Measurements from ENCODE around the gene BRD3. TPM values are rescaled to one million over a fixed set of nuclear protein-coding genes. Genes with fewer than 3 reads are reported as not detected.

BRD3 gene
- total and polyA plus RNA-seq, 3 experiments from 2014 or later, result 35.5 to 41.5 (median 39.4) TPM

GRCh38 chr9:134061019-134061687 is 6.7 kb downstream of the BRD3 start:
- no peak overlapping the region for H3K4me3 ChIP-seq (ENCODE audit: low read length)
- peaks cover 33% of the 10 kb centered on the region for H3K4me1 ChIP-seq (ENCODE audit: insufficient read depth, low read length)
- no peak for DNase-seq
- no peaks in the 10 kb centered on the region for H3K9me3 Mint-ChIP-seq
- no peaks in the 10 kb centered on the region for H3K9me3 ChIP-seq (ENCODE audit: low read length)
- peaks cover 0 to 14% (median 0%) of the 10 kb centered on the region in 3 donors for H3K36me3 Mint-ChIP-seq
- H3K4me3 Mint-ChIP-seq, result peak overlapping the region in 1 of 7 donors; percentile 23
- H3K27ac Mint-ChIP-seq, result peak overlapping the region in 2 of 8 donors; percentile 54 to 75
- H3K27ac ChIP-seq (ENCODE audit: low read depth, low read length), result no peak overlapping the region
- ChIA-PET POLR2A (no interaction called here), CTCF (no interaction called here)
- peaks cover 43 to 85% (median 51%) of the 10 kb centered on the region in 3 donors for H3K4me1 Mint-ChIP-seq
- no peaks in the 10 kb centered on the region for H3K36me3 ChIP-seq (ENCODE audit: insufficient read depth, low read length)
- H3K27me3 Mint-ChIP-seq, result no peaks in the 10 kb centered on the region
- H3K27me3 ChIP-seq (ENCODE audit: insufficient read depth, low read length, poor library complexity, severe bottlenecking), result no peaks in the 10 kb centered on the region

DNA sequence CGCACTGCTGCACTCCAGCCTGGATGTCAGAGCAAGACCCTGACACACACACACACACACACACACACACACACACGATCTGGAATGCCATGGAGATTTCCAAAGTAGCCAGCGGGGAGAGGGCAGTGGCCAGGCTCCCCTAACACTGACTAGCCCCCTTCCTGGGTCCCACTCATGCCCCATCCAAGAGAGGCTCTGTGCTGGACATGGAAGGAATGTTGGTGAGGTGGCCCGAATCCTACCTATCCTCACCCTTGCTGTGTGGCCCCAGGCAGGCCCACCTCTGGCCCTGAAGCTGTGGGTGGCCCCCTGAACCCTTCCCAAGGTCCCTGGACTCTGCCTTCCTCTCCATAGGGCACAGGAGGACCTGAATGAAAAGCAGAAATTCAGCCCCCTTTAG is 7.3 kb downstream of the BRD3 start:
- H3K27me3 Mint-ChIP-seq, result no peaks in the 10 kb centered on the region
- Histone ChIP-seq H3K4me1 (ENCODE audit: insufficient read depth, low read length) (peaks cover 27% of the 10 kb centered on the region), H3K27ac (ENCODE audit: low read depth, low read length) (no peak overlapping the region), H3K4me3 (ENCODE audit: low read length) (no peak overlapping the region), H3K27me3 (ENCODE audit: insufficient read depth, low read length, poor library complexity, severe bottlenecking) (no peaks in the 10 kb centered on the region), H3K36me3 (ENCODE audit: insufficient read depth, low read length) (no peaks in the 10 kb centered on the region), H3K9me3 (ENCODE audit: low read length) (no peaks in the 10 kb centered on the region)
- peak overlapping the region in 2 of 8 donors; percentile 43 to 75 for H3K27ac Mint-ChIP-seq
- ChIA-PET POLR2A (no interaction called here), CTCF (no interaction called here)
- no peak for DNase-seq
- peaks cover 37 to 85% (median 47%) of the 10 kb centered on the region in 3 donors for H3K4me1 Mint-ChIP-seq
- H3K4me3 Mint-ChIP-seq, result peak overlapping the region in 1 of 7 donors; percentile 27
- H3K36me3 Mint-ChIP-seq, result peaks cover 0 to 12% (median 0%) of the 10 kb centered on the region in 3 donors
- no peaks in the 10 kb centered on the region for H3K9me3 Mint-ChIP-seq

DNA sequence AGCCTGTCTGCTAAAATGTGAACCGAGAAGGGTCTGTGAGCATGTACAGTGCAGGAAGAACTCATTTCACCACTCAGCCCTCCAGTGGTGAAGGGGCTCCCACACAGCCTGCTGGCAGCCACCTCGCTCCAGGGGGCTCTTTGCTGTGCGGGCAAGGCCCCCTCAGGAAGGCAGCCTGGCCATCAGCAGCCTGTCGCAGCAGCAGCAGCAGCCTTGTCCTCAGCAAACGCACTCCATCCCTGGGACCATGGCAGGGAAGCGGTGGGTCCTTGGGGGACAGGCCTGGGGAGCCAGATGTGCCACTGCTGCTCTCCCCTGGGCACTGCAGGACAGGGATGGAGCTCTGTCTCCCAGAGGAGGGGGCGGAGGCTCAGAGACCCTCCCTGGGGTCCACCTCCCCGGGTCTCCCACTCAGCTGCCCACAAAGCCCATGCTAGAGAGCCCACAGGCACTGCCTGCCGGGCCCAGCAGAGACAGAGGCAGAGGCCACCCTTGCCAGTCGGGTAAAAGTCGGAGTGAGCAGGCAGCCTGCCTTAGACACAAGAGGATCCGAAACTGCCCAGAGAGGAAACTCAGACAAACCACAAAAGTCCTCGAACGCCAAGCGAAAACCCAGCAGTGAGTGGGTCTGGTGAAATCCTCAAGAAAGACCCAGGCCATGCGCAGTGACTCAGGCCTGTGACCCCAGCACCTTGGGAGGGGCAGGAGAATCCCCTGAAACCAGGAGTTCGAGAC is 8.0 kb downstream of the BRD3 start:
- Histone ChIP-seq H3K9me3 (ENCODE audit: low read length) (no peaks in the 10 kb centered on the region), H3K36me3 (ENCODE audit: insufficient read depth, low read length) (no peaks in the 10 kb centered on the region), H3K27me3 (ENCODE audit: insufficient read depth, low read length, poor library complexity, severe bottlenecking) (no peaks in the 10 kb centered on the region), H3K4me3 (ENCODE audit: low read length) (no peak overlapping the region), H3K4me1 (ENCODE audit: insufficient read depth, low read length) (peaks cover 21% of the 10 kb centered on the region), H3K27ac (ENCODE audit: low read depth, low read length) (no peak overlapping the region)
- DNase-seq, result peak in 1 of 5 donors; percentile 37
- Mint-ChIP-seq H3K36me3 (peaks cover 0 to 14% (median 0%) of the 10 kb centered on the region in 3 donors), H3K9me3 (no peaks in the 10 kb centered on the region), H3K27ac (no peak overlapping the region), H3K4me1 (peaks cover 31 to 82% (median 43%) of the 10 kb centered on the region in 3 donors), H3K27me3 (no peaks in the 10 kb centered on the region), H3K4me3 (no peak overlapping the region)
- CTCF ChIA-PET, result no interaction called here
- POLR2A ChIA-PET, result no interaction called here

DNA sequence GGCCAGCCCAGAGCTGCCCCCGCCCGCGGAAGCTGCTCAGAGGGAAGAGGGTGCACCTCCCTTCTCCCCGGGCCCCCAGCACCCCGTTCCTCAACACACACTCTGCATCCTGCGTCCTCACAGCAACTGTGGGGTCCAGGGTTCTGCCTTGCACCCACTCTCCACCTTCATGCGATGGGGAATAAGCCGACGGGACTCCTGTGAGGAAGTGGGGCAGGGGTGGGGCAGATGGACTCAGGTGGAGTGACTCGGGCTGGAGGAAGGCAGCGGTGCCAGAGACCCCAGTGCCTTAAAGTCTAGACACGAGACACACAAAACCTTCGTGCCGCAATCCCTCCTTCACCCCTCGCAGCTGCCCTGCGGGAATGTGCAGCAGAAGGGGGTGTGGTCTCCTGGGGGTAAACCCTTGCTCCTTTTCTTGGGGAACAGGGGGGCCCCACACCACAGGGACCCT is 8.6 kb downstream of the BRD3 start:
- no peaks in the 10 kb centered on the region for H3K9me3 Mint-ChIP-seq
- no peaks in the 10 kb centered on the region for H3K27me3 ChIP-seq (ENCODE audit: insufficient read depth, low read length, poor library complexity, severe bottlenecking)
- peak overlapping the region in 1 of 7 donors; percentile 66 for H3K4me3 Mint-ChIP-seq
- CTCF ChIA-PET, result no interaction called here
- no peaks in the 10 kb centered on the region for H3K36me3 ChIP-seq (ENCODE audit: insufficient read depth, low read length)
- H3K27ac Mint-ChIP-seq, result peak overlapping the region in 1 of 8 donors; percentile 57
- H3K36me3 Mint-ChIP-seq, result peaks cover 0 to 14% (median 0%) of the 10 kb centered on the region in 3 donors
- peak in 1 of 5 donors; percentile 44 for DNase-seq
- POLR2A ChIA-PET, result no interaction called here
- no peak overlapping the region for H3K4me3 ChIP-seq (ENCODE audit: low read length)
- H3K27me3 Mint-ChIP-seq, result no peaks in the 10 kb centered on the region
- H3K9me3 ChIP-seq (ENCODE audit: low read length), result no peaks in the 10 kb centered on the region
- H3K4me1 Mint-ChIP-seq, result peaks cover 26 to 77% (median 39%) of the 10 kb centered on the region in 3 donors
- peaks cover 20% of the 10 kb centered on the region for H3K4me1 ChIP-seq (ENCODE audit: insufficient read depth, low read length)
- H3K27ac ChIP-seq (ENCODE audit: low read depth, low read length), result no peak overlapping the region

DNA sequence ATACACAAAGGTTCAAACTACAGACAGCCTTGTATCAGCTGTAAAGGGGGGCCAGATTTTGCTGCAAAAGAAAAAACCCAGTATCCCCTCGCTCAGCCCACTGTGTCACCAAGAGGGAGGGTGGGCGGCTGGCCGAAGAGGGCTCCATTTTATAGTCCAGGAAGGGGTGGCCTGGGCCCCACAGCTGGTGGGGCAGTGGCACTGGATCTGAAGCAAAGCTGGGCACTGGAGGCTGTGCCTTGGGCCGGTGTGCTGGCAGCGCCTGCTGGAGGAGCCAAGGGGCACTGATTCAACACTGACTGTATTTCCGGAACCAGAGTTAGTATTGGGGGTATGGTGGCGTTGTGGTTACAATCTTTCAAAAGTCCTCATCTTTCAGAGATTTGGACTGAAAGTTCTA is 9.1 kb downstream of the BRD3 start:
- peak in 1 of 5 donors; percentile 44 for DNase-seq
- no peaks in the 10 kb centered on the region for H3K9me3 Mint-ChIP-seq
- ChIA-PET CTCF (no interaction called here), POLR2A (no interaction called here)
- no peak overlapping the region for H3K27ac ChIP-seq (ENCODE audit: low read depth, low read length)
- H3K27ac Mint-ChIP-seq, result peak overlapping the region in 4 of 8 donors; percentile 5 to 57 (median 23)
- peaks cover 26 to 75% (median 39%) of the 10 kb centered on the region in 3 donors for H3K4me1 Mint-ChIP-seq
- peaks cover 20% of the 10 kb centered on the region for H3K4me1 ChIP-seq (ENCODE audit: insufficient read depth, low read length)
- H3K36me3 ChIP-seq (ENCODE audit: insufficient read depth, low read length), result no peaks in the 10 kb centered on the region
- peaks cover 0 to 16% (median 0%) of the 10 kb centered on the region in 3 donors for H3K36me3 Mint-ChIP-seq
- H3K4me3 ChIP-seq (ENCODE audit: low read length), result no peak overlapping the region
- H3K4me3 Mint-ChIP-seq, result peak overlapping the region in 4 of 7 donors; percentile 21 to 66 (median 42)
- H3K27me3 Mint-ChIP-seq, result no peaks in the 10 kb centered on the region
- H3K9me3 ChIP-seq (ENCODE audit: low read length), result no peaks in the 10 kb centered on the region
- no peaks in the 10 kb centered on the region for H3K27me3 ChIP-seq (ENCODE audit: insufficient read depth, low read length, poor library complexity, severe bottlenecking)

DNA sequence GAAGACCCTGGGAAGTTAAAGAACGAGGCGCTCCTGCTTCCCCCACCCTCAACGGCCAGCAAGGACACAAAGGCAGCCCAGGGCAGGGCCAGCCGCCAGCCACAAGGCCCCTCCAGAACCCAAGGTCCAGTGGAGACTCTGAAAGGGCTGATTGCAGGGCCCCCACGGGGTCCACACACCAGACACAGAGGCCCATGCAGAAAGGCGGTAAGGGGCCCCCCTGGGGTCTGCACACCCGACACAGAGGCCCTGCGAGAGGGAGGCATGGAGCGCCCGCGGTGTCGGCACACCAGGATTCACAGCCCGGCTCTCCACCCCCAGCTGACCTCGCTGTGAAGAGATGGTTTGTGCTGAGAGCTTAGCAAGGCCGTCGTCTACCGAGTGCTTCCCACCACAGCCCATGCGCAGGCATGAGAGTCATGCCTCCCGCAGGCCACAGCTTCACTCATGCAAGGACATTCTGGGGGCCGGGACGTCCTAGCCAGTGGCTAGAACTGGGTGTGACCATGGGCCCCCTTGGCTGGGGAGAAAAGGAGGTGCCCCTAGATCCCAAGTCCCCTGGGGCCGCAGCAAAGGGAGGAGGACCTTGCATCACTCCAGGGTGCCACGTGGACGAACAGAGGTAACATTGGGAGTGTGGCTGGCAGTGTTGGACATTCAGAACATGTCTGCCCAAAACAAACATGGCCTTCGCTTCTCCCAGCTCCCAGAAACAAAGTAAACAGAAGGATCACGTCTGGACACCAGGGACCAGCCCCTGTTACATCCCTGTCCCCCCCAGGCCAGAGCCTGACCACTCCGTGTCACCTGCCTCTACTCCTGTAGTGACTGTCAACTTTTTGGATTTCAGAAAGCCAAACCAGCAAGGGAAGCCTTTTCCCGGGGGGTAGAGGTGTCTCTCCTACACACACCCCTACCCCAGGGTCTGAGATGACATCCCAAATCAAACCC is 9.8 kb downstream of the BRD3 start:
- peak in 1 of 5 donors; percentile 39 for DNase-seq
- CTCF ChIA-PET, result no interaction called here

GRCh38 chr9:134057307-134057657 is 10.5 kb downstream of the BRD3 start:
- Histone ChIP-seq H3K27ac (ENCODE audit: low read depth, low read length) (no peak overlapping the region), H3K36me3 (ENCODE audit: insufficient read depth, low read length) (no peaks in the 10 kb centered on the region), H3K27me3 (ENCODE audit: insufficient read depth, low read length, poor library complexity, severe bottlenecking) (no peaks in the 10 kb centered on the region), H3K4me3 (ENCODE audit: low read length) (no peak overlapping the region), H3K9me3 (ENCODE audit: low read length) (no peaks in the 10 kb centered on the region), H3K4me1 (ENCODE audit: insufficient read depth, low read length) (peaks cover 20% of the 10 kb centered on the region)
- Mint-ChIP-seq H3K27ac (peak overlapping the region in 3 of 8 donors; percentile 9 to 70 (median 32)), H3K4me1 (peaks cover 26 to 61% (median 30%) of the 10 kb centered on the region in 3 donors), H3K27me3 (no peaks in the 10 kb centered on the region), H3K4me3 (no peak overlapping the region), H3K36me3 (peaks cover 0 to 24% (median 0%) of the 10 kb centered on the region in 3 donors), H3K9me3 (no peaks in the 10 kb centered on the region)
- ChIA-PET POLR2A (no interaction called here), CTCF (no interaction called here)
- no peak for DNase-seq

More for the DNA sequence above, 9.8 kb downstream of the BRD3 start:
- Histone ChIP-seq H3K36me3 (ENCODE audit: insufficient read depth, low read length) (no peaks in the 10 kb centered on the region), H3K27me3 (ENCODE audit: insufficient read depth, low read length, poor library complexity, severe bottlenecking) (no peaks in the 10 kb centered on the region), H3K4me1 (ENCODE audit: insufficient read depth, low read length) (peaks cover 20% of the 10 kb centered on the region), H3K9me3 (ENCODE audit: low read length) (no peaks in the 10 kb centered on the region), H3K4me3 (ENCODE audit: low read length) (no peak overlapping the region), H3K27ac (ENCODE audit: low read depth, low read length) (no peak overlapping the region)
- POLR2A ChIA-PET, result no interaction called here
- Mint-ChIP-seq H3K27ac (peak overlapping the region in 2 of 8 donors; percentile 29 to 36), H3K4me3 (peak overlapping the region in 1 of 7 donors; percentile 13), H3K4me1 (peaks cover 26 to 68% (median 36%) of the 10 kb centered on the region in 3 donors), H3K27me3 (no peaks in the 10 kb centered on the region), H3K9me3 (no peaks in the 10 kb centered on the region), H3K36me3 (peaks cover 0 to 17% (median 0%) of the 10 kb centered on the region in 3 donors)
